Measurements from ENCODE around the gene RPN2.

The RPN2 gene

GRCh38 chr20:37225146-37225545, 46.0 kb downstream of the RPN2 start:
- DNase-seq (ENCODE audit: insufficient read length) (no peak), FAIRE-seq (no peak)
- TF ChIP-seq POLR2AphosphoS5 (IDR thresholded peaks at IDR 0.05; ENCODE audit: low read depth, low read length) (no peak), TAF1 (IDR thresholded peaks at IDR 0.05; ENCODE audit: borderline replicate concordance, low read depth, low read length) (no peak), POLR2A (IDR thresholded peaks at IDR 0.05; ENCODE audit: low read depth, low read length) (no peak)

GRCh38 chr20:37226889-37227288, 47.8 kb downstream of the RPN2 start:
- FAIRE-seq (no peak), DNase-seq (ENCODE audit: insufficient read length) (no peak)

GRCh38 chr20:37228082-37228481, 49.0 kb downstream of the RPN2 start:
- FAIRE-seq (no peak), DNase-seq (ENCODE audit: insufficient read length) (no peak)
- TF ChIP-seq POLR2AphosphoS5 (IDR thresholded peaks at IDR 0.05; ENCODE audit: low read depth, low read length): no peak
- TF ChIP-seq TAF1 (IDR thresholded peaks at IDR 0.05; ENCODE audit: borderline replicate concordance, low read depth, low read length): no peak
- TF ChIP-seq POLR2A (IDR thresholded peaks at IDR 0.05; ENCODE audit: low read depth, low read length): no peak

More at GRCh38 chr20:37226889-37227288, 47.8 kb downstream of the RPN2 start:
- no peak for TF ChIP-seq TAF1 (IDR thresholded peaks at IDR 0.05; ENCODE audit: borderline replicate concordance, low read depth, low read length)
- no peak for TF ChIP-seq POLR2A (IDR thresholded peaks at IDR 0.05; ENCODE audit: low read depth, low read length)
- no peak for TF ChIP-seq POLR2AphosphoS5 (IDR thresholded peaks at IDR 0.05; ENCODE audit: low read depth, low read length)

- TF ChIP-seq POLR2AphosphoS5 (IDR thresholded peaks at IDR 0.05; ENCODE audit: low read depth, low read length) (no peak), TAF1 (IDR thresholded peaks at IDR 0.05; ENCODE audit: borderline replicate concordance, low read depth, low read length) (no peak), POLR2A (IDR thresholded peaks at IDR 0.05; ENCODE audit: low read depth, low read length) (no peak)
- DNase-seq (ENCODE audit: insufficient read length): no peak
- FAIRE-seq: no peak
Measured at GRCh38 chr20:37228656-37229055, 49.5 kb downstream of the RPN2 start.

GRCh38 chr20:37229357-37229756, 50.2 kb downstream of the RPN2 start:
- TF ChIP-seq POLR2A (IDR thresholded peaks at IDR 0.05; ENCODE audit: low read depth, low read length) (no peak), POLR2AphosphoS5 (IDR thresholded peaks at IDR 0.05; ENCODE audit: low read depth, low read length) (no peak), TAF1 (IDR thresholded peaks at IDR 0.05; ENCODE audit: borderline replicate concordance, low read depth, low read length) (no peak)
- FAIRE-seq (no peak), DNase-seq (ENCODE audit: insufficient read length) (no peak)

- DNase-seq (ENCODE audit: insufficient read length) (no peak), FAIRE-seq (no peak)
- TF ChIP-seq POLR2AphosphoS5 (IDR thresholded peaks at IDR 0.05; ENCODE audit: low read depth, low read length) (no peak), TAF1 (IDR thresholded peaks at IDR 0.05; ENCODE audit: borderline replicate concordance, low read depth, low read length) (no peak), POLR2A (IDR thresholded peaks at IDR 0.05; ENCODE audit: low read depth, low read length) (no peak)
Measured at GRCh38 chr20:37230200-37230599, 51.1 kb downstream of the RPN2 start.

GRCh38 chr20:37231947-37232630, 53.0 kb downstream of the RPN2 start:
- FAIRE-seq (no peak), DNase-seq (ENCODE audit: insufficient read length) (no peak)
- TF ChIP-seq TAF1 (IDR thresholded peaks at IDR 0.05; ENCODE audit: borderline replicate concordance, low read depth, low read length): no peak
- TF ChIP-seq POLR2A (IDR thresholded peaks at IDR 0.05; ENCODE audit: low read depth, low read length): no peak
- no peak for TF ChIP-seq POLR2AphosphoS5 (IDR thresholded peaks at IDR 0.05; ENCODE audit: low read depth, low read length)

GRCh38 chr20:37233548-37234253, 54.6 kb downstream of the RPN2 start:
- DNase-seq (ENCODE audit: insufficient read length): no peak
- FAIRE-seq: no peak
- no peak for TF ChIP-seq POLR2AphosphoS5 (IDR thresholded peaks at IDR 0.05; ENCODE audit: low read depth, low read length)
- TF ChIP-seq POLR2A (IDR thresholded peaks at IDR 0.05; ENCODE audit: low read depth, low read length): no peak
- no peak for TF ChIP-seq TAF1 (IDR thresholded peaks at IDR 0.05; ENCODE audit: borderline replicate concordance, low read depth, low read length)

GRCh38 chr20:37234254-37234581, 55.1 kb downstream of the RPN2 start:
- FAIRE-seq: no peak
- TF ChIP-seq TAF1 (IDR thresholded peaks at IDR 0.05; ENCODE audit: borderline replicate concordance, low read depth, low read length) (no peak), POLR2AphosphoS5 (IDR thresholded peaks at IDR 0.05; ENCODE audit: low read depth, low read length) (no peak), POLR2A (IDR thresholded peaks at IDR 0.05; ENCODE audit: low read depth, low read length) (no peak)
- no peak for DNase-seq (ENCODE audit: insufficient read length)

GRCh38 chr20:37235065-37235464, 55.9 kb downstream of the RPN2 start:
- TF ChIP-seq POLR2AphosphoS5 (IDR thresholded peaks at IDR 0.05; ENCODE audit: low read depth, low read length) (no peak), POLR2A (IDR thresholded peaks at IDR 0.05; ENCODE audit: low read depth, low read length) (no peak), TAF1 (IDR thresholded peaks at IDR 0.05; ENCODE audit: borderline replicate concordance, low read depth, low read length) (no peak)
- no peak for FAIRE-seq
- DNase-seq (ENCODE audit: insufficient read length): no peak

GRCh38 chr20:37236462-37236861, 57.3 kb downstream of the RPN2 start:
- no peak for FAIRE-seq
- no peak for DNase-seq (ENCODE audit: insufficient read length)
- TF ChIP-seq TAF1 (IDR thresholded peaks at IDR 0.05; ENCODE audit: borderline replicate concordance, low read depth, low read length) (no peak), POLR2A (IDR thresholded peaks at IDR 0.05; ENCODE audit: low read depth, low read length) (no peak), POLR2AphosphoS5 (IDR thresholded peaks at IDR 0.05; ENCODE audit: low read depth, low read length) (no peak)

GRCh38 chr20:37237656-37238055, 58.5 kb downstream of the RPN2 start:
- no peak for DNase-seq (ENCODE audit: insufficient read length)

More at GRCh38 chr20:37237656-37238055, 58.5 kb downstream of the RPN2 start:
- no peak for TF ChIP-seq TAF1 (IDR thresholded peaks at IDR 0.05; ENCODE audit: borderline replicate concordance, low read depth, low read length)
- TF ChIP-seq POLR2A (IDR thresholded peaks at IDR 0.05; ENCODE audit: low read depth, low read length): no peak
- no peak for TF ChIP-seq POLR2AphosphoS5 (IDR thresholded peaks at IDR 0.05; ENCODE audit: low read depth, low read length)
- FAIRE-seq: no peak
